ENCODE measurements around the gene IGF1R. TPM values are rescaled to one million over a fixed set of nuclear protein-coding genes. Genes with fewer than 3 reads are reported as not detected.

IGF1R gene
- total and polyA plus RNA-seq, 4 experiments from 2014 or later, result 0.45 to 49.2 (median 25.1) TPM

GRCh38 chr15:98875309-98875708, 227.0 kb downstream of the IGF1R start:
- Mint-ChIP-seq H3K4me1 (peaks cover 3 to 8% (median 7%) of the 10 kb centered on the region in 4 donors), H3K27me3 (peaks cover 0 to 10% of the 10 kb centered on the region in 2 donors), H3K36me3 (no peaks in the 10 kb centered on the region), H3K9me3 (no peaks in the 10 kb centered on the region), H3K4me3 (no peak overlapping the region), H3K27ac (no peak overlapping the region)
- Histone ChIP-seq H3K4me3 (ENCODE audit: low read length in 2 of 2) (no peak overlapping the region), H3K27me3 (ENCODE audit: insufficient read depth, low read length) (no peaks in the 10 kb centered on the region), H3K4me1 (ENCODE audit: insufficient read depth, low read length) (no peaks in the 10 kb centered on the region), H3K27ac (ENCODE audit: low read depth, low read length) (no peak overlapping the region), H3K36me3 (ENCODE audit: insufficient read depth, low read length) (no peaks in the 10 kb centered on the region), H3K9me3 (ENCODE audit: control insufficient read depth in 1 of 2, low read length in 2 of 2) (no peaks in the 10 kb centered on the region)
- no peak for DNase-seq
- CTCF ChIA-PET (ENCODE audit: partially characterized antibody), result no interaction called here
- intact Hi-C loops (cut with micrococcal nuclease), result no loop called here
- POLR2A ChIA-PET (ENCODE audit: partially characterized antibody), result no interaction called here

GRCh38 chr15:98876451-98877369, 228.4 kb downstream of the IGF1R start:
- no peaks in the 10 kb centered on the region for H3K36me3 Mint-ChIP-seq
- H3K4me3 Mint-ChIP-seq, result no peak overlapping the region
- H3K4me1 ChIP-seq (ENCODE audit: insufficient read depth, low read length), result no peaks in the 10 kb centered on the region
- H3K27ac Mint-ChIP-seq, result no peak overlapping the region
- intact Hi-C loops (cut with micrococcal nuclease), result no loop called here
- POLR2A ChIA-PET (ENCODE audit: partially characterized antibody), result no interaction called here
- no peak overlapping the region for H3K4me3 ChIP-seq (ENCODE audit: low read length in 2 of 2)
- peaks cover 0 to 13% of the 10 kb centered on the region in 2 donors for H3K27me3 Mint-ChIP-seq
- peaks cover 3 to 11% (median 8%) of the 10 kb centered on the region in 4 donors for H3K4me1 Mint-ChIP-seq
- no peaks in the 10 kb centered on the region for H3K9me3 ChIP-seq (ENCODE audit: control insufficient read depth in 1 of 2, low read length in 2 of 2)
- no peaks in the 10 kb centered on the region for H3K9me3 Mint-ChIP-seq
- no peak for DNase-seq
- no peaks in the 10 kb centered on the region for H3K27me3 ChIP-seq (ENCODE audit: insufficient read depth, low read length)
- no peaks in the 10 kb centered on the region for H3K36me3 ChIP-seq (ENCODE audit: insufficient read depth, low read length)
- CTCF ChIA-PET (ENCODE audit: partially characterized antibody), result interaction anchor here (1.3 kb wide), 1 partner anchor 97 kb away, joined by 3 read pairs; no protein-coding TSS in a partner anchor
- H3K27ac ChIP-seq (ENCODE audit: low read depth, low read length), result no peak overlapping the region

- H3K4me1 Mint-ChIP-seq, result peaks cover 3 to 11% (median 8%) of the 10 kb centered on the region in 4 donors
- no peaks in the 10 kb centered on the region for H3K9me3 Mint-ChIP-seq
- CTCF ChIA-PET (ENCODE audit: partially characterized antibody), result interaction anchor here (1.3 kb wide), 1 partner anchor 99 kb away, joined by 3 read pairs; no protein-coding TSS in a partner anchor
Observed at GRCh38 chr15:98878172-98878571, 229.8 kb downstream of the IGF1R start.

GRCh38 chr15:98878862-98879261, 230.5 kb downstream of the IGF1R start:
- no peak overlapping the region for H3K27ac ChIP-seq (ENCODE audit: low read depth, low read length)
- POLR2A ChIA-PET (ENCODE audit: partially characterized antibody), result no interaction called here
- Mint-ChIP-seq H3K36me3 (no peaks in the 10 kb centered on the region), H3K27ac (no peak overlapping the region), H3K27me3 (peaks cover 0 to 7% of the 10 kb centered on the region in 2 donors), H3K4me3 (no peak overlapping the region), H3K9me3 (no peaks in the 10 kb centered on the region), H3K4me1 (peaks cover 2 to 9% (median 5%) of the 10 kb centered on the region in 4 donors)
- H3K27me3 ChIP-seq (ENCODE audit: insufficient read depth, low read length), result no peaks in the 10 kb centered on the region
- no peaks in the 10 kb centered on the region for H3K9me3 ChIP-seq (ENCODE audit: control insufficient read depth in 1 of 2, low read length in 2 of 2)
- CTCF ChIA-PET (ENCODE audit: partially characterized antibody), result no interaction called here
- no peak for DNase-seq
- intact Hi-C loops (cut with micrococcal nuclease), result no loop called here
- no peaks in the 10 kb centered on the region for H3K4me1 ChIP-seq (ENCODE audit: insufficient read depth, low read length)
- H3K36me3 ChIP-seq (ENCODE audit: insufficient read depth, low read length), result no peaks in the 10 kb centered on the region
- H3K4me3 ChIP-seq (ENCODE audit: low read length in 2 of 2), result no peak overlapping the region

More at GRCh38 chr15:98878172-98878571, 229.8 kb downstream of the IGF1R start:
- H3K27ac Mint-ChIP-seq, result no peak overlapping the region
- Histone ChIP-seq H3K9me3 (ENCODE audit: control insufficient read depth in 1 of 2, low read length in 2 of 2) (no peaks in the 10 kb centered on the region), H3K4me3 (ENCODE audit: low read length in 2 of 2) (no peak overlapping the region), H3K4me1 (ENCODE audit: insufficient read depth, low read length) (no peaks in the 10 kb centered on the region), H3K27me3 (ENCODE audit: insufficient read depth, low read length) (no peaks in the 10 kb centered on the region), H3K27ac (ENCODE audit: low read depth, low read length) (no peak overlapping the region), H3K36me3 (ENCODE audit: insufficient read depth, low read length) (no peaks in the 10 kb centered on the region)
- no peak overlapping the region for H3K4me3 Mint-ChIP-seq
- H3K36me3 Mint-ChIP-seq, result no peaks in the 10 kb centered on the region
- no peak for DNase-seq
- intact Hi-C loops (cut with micrococcal nuclease), result no loop called here
- POLR2A ChIA-PET (ENCODE audit: partially characterized antibody), result no interaction called here
- H3K27me3 Mint-ChIP-seq, result peaks cover 0 to 10% of the 10 kb centered on the region in 2 donors

- peaks cover 0 to 2% (median 0%) of the 10 kb centered on the region in 8 donors for H3K9me3 Mint-ChIP-seq
- DNase-seq, result peak in 4 of 5 donors; percentile 33 to 43 (median 36)
Observed at GRCh38 chr15:98881526-98882520, 233.5 kb downstream of the IGF1R start.

GRCh38 chr15:98883478-98883877, 235.1 kb downstream of the IGF1R start:
- Histone ChIP-seq H3K9me3 (ENCODE audit: control insufficient read depth in 1 of 2, low read length in 2 of 2) (no peaks in the 10 kb centered on the region), H3K4me3 (ENCODE audit: low read length in 2 of 2) (no peak overlapping the region), H3K4me1 (ENCODE audit: insufficient read depth, low read length) (no peaks in the 10 kb centered on the region), H3K27me3 (ENCODE audit: insufficient read depth, low read length) (no peaks in the 10 kb centered on the region), H3K27ac (ENCODE audit: low read depth, low read length) (no peak overlapping the region), H3K36me3 (ENCODE audit: insufficient read depth, low read length) (no peaks in the 10 kb centered on the region)
- Mint-ChIP-seq H3K9me3 (peaks cover 0 to 2% (median 0%) of the 10 kb centered on the region in 8 donors), H3K27me3 (peaks cover 0 to 10% of the 10 kb centered on the region in 2 donors), H3K4me1 (peaks cover 0 to 5% (median 3%) of the 10 kb centered on the region in 4 donors), H3K4me3 (no peak overlapping the region), H3K36me3 (no peaks in the 10 kb centered on the region), H3K27ac (no peak overlapping the region)
- intact Hi-C loops (cut with micrococcal nuclease), result no loop called here
- CTCF ChIA-PET (ENCODE audit: partially characterized antibody), result interaction anchor here (1.7 to 7.5 kb wide), 2 partner anchors 103 to 110 kb away, joined by 5 to 137 read pairs; no protein-coding TSS in a partner anchor
- no peak for DNase-seq
- POLR2A ChIA-PET (ENCODE audit: partially characterized antibody), result no interaction called here

More at GRCh38 chr15:98881526-98882520, 233.5 kb downstream of the IGF1R start:
- Mint-ChIP-seq H3K27ac (peak overlapping the region in 3 of 7 donors; percentile 5 to 55 (median 47)), H3K4me3 (no peak overlapping the region), H3K4me1 (peaks cover 0 to 4% (median 1%) of the 10 kb centered on the region in 4 donors), H3K27me3 (peaks cover 0 to 6% of the 10 kb centered on the region in 2 donors), H3K36me3 (no peaks in the 10 kb centered on the region)
- no peak overlapping the region for H3K4me3 ChIP-seq (ENCODE audit: low read length in 2 of 2)
- POLR2A ChIA-PET (ENCODE audit: partially characterized antibody), result interaction anchor here (1.0 kb wide), 1 partner anchor 9 kb away, joined by 3 read pairs; no protein-coding TSS in a partner anchor
- intact Hi-C loops (cut with micrococcal nuclease), result loop anchor here (1.0 kb wide), 2 partner anchors 103 to 363 kb away; no protein-coding TSS in a partner anchor
- H3K4me1 ChIP-seq (ENCODE audit: insufficient read depth, low read length), result no peaks in the 10 kb centered on the region
- CTCF ChIA-PET (ENCODE audit: partially characterized antibody), result interaction anchor here (0.8 to 7.5 kb wide), 21 partner anchors 8 to 362 kb away, joined by 3 to 137 read pairs (median 3); no protein-coding TSS in a partner anchor
- H3K36me3 ChIP-seq (ENCODE audit: insufficient read depth, low read length), result no peaks in the 10 kb centered on the region
- H3K27me3 ChIP-seq (ENCODE audit: insufficient read depth, low read length), result no peaks in the 10 kb centered on the region
- H3K9me3 ChIP-seq (ENCODE audit: control insufficient read depth in 1 of 2, low read length in 2 of 2), result no peaks in the 10 kb centered on the region
- no peak overlapping the region for H3K27ac ChIP-seq (ENCODE audit: low read depth, low read length)
